Testis (tissue), 2 donors: ENCODE measurements around the gene SLC22A23.

Experiments used
- POLR2A ChIP-seq: fragments of 450-650 bp; IDR thresholded peaks from one replicate; pipeline ENCODE4 v1.6.1; 2017; ENCODE audit warnings: antibody characterized with exemption, mild to moderate bottlenecking, moderate library complexity
- TF ChIP-seq, protein P1 (sequence below), 3 experiments: fragments of 450-650 bp in 2 of 3; fragments of 200-600 bp in 1 of 3; sonication (generic) in 1 of 3; IDR thresholded peaks; one replicate each; pipeline ENCODE4 v1.5.1; 2016 to 2019; ENCODE audit warnings: antibody characterized with exemption in 3 of 3, mild to moderate bottlenecking in 2 of 3, moderate library complexity in 1 of 3

DNA sequence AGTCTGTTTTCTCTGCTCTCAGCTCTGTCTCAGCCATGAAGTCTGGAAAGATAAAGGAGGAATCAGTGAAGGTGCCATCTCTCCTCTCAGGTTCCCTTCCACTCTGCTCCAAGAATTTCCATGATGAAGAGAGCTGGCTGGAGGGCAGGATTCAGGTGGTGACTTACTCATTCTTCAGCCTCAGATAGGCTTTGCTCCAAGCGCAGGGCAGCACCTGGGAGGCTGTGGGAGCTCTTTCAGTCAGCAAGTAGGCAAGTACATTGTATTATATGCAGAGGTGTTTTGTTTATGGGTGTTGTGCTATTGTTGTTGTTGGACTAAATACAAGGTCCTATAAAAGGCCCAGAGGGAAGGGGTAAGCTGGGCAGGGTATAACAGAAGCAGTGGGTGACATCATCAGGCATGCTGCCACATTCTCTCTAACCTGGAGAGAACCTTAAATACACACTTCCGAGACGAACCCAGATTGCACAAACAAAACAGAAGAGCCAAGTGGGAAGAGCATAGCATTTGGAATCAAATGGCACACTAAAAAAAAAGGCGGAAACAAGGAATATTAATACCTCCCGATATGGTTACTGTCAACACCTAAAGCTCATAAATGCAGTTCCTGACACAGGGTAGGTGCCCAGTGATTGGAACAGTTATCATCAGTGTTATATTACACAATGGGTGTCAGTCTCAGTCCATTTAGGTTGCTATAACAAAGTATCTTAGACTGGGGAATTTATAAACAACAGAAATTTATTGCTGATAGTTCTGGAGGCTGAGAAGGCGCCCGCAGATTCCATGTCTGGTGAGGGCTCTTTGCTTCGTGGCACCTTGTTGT lies 212.6 kb downstream of the SLC22A23 start:
- no peak for TF ChIP-seq POLR2A
- TF ChIP-seq, protein P1, sequence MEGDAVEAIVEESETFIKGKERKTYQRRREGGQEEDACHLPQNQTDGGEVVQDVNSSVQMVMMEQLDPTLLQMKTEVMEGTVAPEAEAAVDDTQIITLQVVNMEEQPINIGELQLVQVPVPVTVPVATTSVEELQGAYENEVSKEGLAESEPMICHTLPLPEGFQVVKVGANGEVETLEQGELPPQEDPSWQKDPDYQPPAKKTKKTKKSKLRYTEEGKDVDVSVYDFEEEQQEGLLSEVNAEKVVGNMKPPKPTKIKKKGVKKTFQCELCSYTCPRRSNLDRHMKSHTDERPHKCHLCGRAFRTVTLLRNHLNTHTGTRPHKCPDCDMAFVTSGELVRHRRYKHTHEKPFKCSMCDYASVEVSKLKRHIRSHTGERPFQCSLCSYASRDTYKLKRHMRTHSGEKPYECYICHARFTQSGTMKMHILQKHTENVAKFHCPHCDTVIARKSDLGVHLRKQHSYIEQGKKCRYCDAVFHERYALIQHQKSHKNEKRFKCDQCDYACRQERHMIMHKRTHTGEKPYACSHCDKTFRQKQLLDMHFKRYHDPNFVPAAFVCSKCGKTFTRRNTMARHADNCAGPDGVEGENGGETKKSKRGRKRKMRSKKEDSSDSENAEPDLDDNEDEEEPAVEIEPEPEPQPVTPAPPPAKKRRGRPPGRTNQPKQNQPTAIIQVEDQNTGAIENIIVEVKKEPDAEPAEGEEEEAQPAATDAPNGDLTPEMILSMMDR (IDR thresholded peaks at IDR 0.05), result no peak
